Measurements from ENCODE around the gene KAT5.
"Not testable (repeated sequence)": the region's sequence is repeated elsewhere in the genome, so short reads cannot be mapped to it uniquely, and the experiment has no call there.

DNA sequence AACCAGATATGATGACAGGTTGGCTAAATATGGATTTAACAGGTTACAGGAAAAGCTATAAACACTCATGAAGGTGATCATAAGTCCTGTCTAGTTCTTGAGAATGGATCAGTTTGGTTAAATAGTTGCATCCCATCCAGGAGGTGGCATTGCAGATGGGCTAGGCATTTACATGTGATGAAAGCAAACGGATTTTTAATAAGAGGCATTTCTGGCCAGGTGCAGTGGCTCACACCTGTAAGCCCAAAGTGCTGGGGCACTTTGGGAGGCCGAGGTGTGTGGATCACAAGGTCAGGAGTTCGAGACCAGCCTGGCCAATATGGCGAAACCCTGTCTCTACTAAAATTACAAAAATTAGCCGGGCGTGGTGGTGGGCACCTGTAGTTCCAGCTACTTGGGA, 28.6 kb upstream of the KAT5 start:
- TF ChIP-seq PAX5 (IDR thresholded peaks at IDR 0.05; ENCODE audit: borderline replicate concordance, low read depth, low read length); FOXM1 (IDR thresholded peaks at IDR 0.05; ENCODE audit: low read depth, low read length); BRCA1 (IDR thresholded peaks at IDR 0.05; ENCODE audit: low read depth, low read length); MAX (IDR thresholded peaks at IDR 0.05; ENCODE audit: low read depth, low read length); ZBTB40 (IDR thresholded peaks at IDR 0.05; ENCODE audit: borderline replicate concordance); CREM (IDR thresholded peaks at IDR 0.05; ENCODE audit: low read depth): not testable (repeated sequence)
- TF ChIP-seq, protein P1, sequence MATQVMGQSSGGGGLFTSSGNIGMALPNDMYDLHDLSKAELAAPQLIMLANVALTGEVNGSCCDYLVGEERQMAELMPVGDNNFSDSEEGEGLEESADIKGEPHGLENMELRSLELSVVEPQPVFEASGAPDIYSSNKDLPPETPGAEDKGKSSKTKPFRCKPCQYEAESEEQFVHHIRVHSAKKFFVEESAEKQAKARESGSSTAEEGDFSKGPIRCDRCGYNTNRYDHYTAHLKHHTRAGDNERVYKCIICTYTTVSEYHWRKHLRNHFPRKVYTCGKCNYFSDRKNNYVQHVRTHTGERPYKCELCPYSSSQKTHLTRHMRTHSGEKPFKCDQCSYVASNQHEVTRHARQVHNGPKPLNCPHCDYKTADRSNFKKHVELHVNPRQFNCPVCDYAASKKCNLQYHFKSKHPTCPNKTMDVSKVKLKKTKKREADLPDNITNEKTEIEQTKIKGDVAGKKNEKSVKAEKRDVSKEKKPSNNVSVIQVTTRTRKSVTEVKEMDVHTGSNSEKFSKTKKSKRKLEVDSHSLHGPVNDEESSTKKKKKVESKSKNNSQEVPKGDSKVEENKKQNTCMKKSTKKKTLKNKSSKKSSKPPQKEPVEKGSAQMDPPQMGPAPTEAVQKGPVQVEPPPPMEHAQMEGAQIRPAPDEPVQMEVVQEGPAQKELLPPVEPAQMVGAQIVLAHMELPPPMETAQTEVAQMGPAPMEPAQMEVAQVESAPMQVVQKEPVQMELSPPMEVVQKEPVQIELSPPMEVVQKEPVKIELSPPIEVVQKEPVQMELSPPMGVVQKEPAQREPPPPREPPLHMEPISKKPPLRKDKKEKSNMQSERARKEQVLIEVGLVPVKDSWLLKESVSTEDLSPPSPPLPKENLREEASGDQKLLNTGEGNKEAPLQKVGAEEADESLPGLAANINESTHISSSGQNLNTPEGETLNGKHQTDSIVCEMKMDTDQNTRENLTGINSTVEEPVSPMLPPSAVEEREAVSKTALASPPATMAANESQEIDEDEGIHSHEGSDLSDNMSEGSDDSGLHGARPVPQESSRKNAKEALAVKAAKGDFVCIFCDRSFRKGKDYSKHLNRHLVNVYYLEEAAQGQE (IDR thresholded peaks at IDR 0.05; ENCODE audit: low read depth, low read length), result not testable (repeated sequence)

Data from GM12878 (cell line).